Islet precursor cell (in vitro differentiated cells): ENCODE measurements around the gene MOGAT2.

ENCODE experiments used
- DNase-seq: peaks from one replicate; pipeline ENCODE4 v3.0.0-alpha.2; 2018

MOGAT2 gene

DNA sequence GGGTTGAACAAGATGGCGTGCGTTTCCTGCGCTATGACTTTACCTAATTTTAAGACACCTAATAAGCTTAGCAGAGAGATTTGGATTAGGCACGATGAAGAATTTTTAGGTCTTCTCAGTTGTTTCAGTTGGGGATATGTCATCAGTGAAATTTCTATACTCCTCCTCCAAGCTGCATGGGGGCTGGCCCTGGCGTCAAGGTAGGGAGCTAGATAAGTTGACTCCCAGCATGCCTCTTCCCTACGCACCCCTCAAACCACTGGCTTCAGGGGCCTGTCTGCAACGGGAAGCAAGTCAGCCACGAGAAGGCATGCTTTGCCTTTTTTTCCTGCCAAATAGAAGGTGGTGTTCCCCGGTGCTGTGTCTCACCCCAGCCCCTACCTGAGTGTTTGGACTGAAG, 64.2 kb downstream of the MOGAT2 start:
- DNase-seq: no peak
